H9 (cell line): ENCODE data around the gene ASCC2. TPM values are rescaled to one million over a fixed set of nuclear protein-coding genes. Genes with fewer than 3 reads are reported as not detected.

Experiments
- DNase-seq: peaks from one replicate; pipeline ENCODE4 v3.0.0-alpha.2; 2017
- H2AFZ ChIP-seq: one replicate; pipeline ENCODE4 v1.6.1; 2013; ENCODE audit warnings: mild to moderate bottlenecking, low read length, control low read depth, moderate library complexity
- H2AK5ac ChIP-seq: 2 replicates; pipeline ENCODE4 v1.6.1; 2013; ENCODE audit warnings: low read length, control low read depth, mixed read lengths; ENCODE audit not compliant: insufficient read length
- H2BK120ac ChIP-seq: one replicate; pipeline ENCODE4 v1.6.1; 2013; ENCODE audit warnings: low read depth, mild to moderate bottlenecking, low read length, control low read depth, inconsistent platforms; ENCODE audit not compliant: poor library complexity, severe bottlenecking
- H2BK12ac ChIP-seq: 2 replicates; pipeline ENCODE4 v1.6.1; 2013; ENCODE audit warnings: low read length, control low read depth, mixed read lengths, low read depth; ENCODE audit not compliant: insufficient read length
- H2BK15ac ChIP-seq: 2 replicates; pipeline ENCODE4 v1.6.1; 2013; ENCODE audit warnings: low read depth, low read length, control low read depth
- H2BK20ac ChIP-seq: one replicate; pipeline ENCODE4 v1.6.1; 2013; ENCODE audit warnings: low read depth, mild to moderate bottlenecking, low read length, control low read depth, inconsistent platforms; ENCODE audit not compliant: poor library complexity, severe bottlenecking
- H2BK5ac ChIP-seq: 2 replicates; pipeline ENCODE4 v1.6.1; 2013; ENCODE audit warnings: low read length, control low read depth, mixed read lengths; ENCODE audit not compliant: insufficient read length
- H3K14ac ChIP-seq: 2 replicates; pipeline ENCODE4 v1.6.1; 2013; ENCODE audit warnings: low read length, control low read depth; ENCODE audit not compliant: insufficient read depth
- H3K18ac ChIP-seq: 2 replicates; pipeline ENCODE4 v1.6.1; 2013; ENCODE audit warnings: low read depth, mild to moderate bottlenecking, mixed read lengths, low read length, control low read depth; ENCODE audit not compliant: insufficient read length
- H3K23ac ChIP-seq: 2 replicates; pipeline ENCODE4 v1.6.1; 2013; ENCODE audit warnings: low read length, control low read depth, mixed read lengths, low read depth; ENCODE audit not compliant: insufficient read length
- H3K23me2 ChIP-seq: 2 replicates; pipeline ENCODE4 v1.6.1; 2013; ENCODE audit warnings: low read depth, mild to moderate bottlenecking, mixed read lengths, low read length, control low read depth; ENCODE audit not compliant: insufficient read length, poor library complexity, severe bottlenecking
- H3K27ac ChIP-seq: 2 replicates; pipeline ENCODE4 v1.5.1; 2013; ENCODE audit warnings: low read length, control low read depth, mixed read lengths, low read depth; ENCODE audit not compliant: insufficient read length
- H3K27me3 ChIP-seq: 2 replicates; pipeline ENCODE4 v1.6.1; 2013; ENCODE audit warnings: low read length, control low read depth, inconsistent platforms; ENCODE audit not compliant: insufficient read depth
- H3K4ac ChIP-seq: 2 replicates; pipeline ENCODE4 v1.6.1; 2013; ENCODE audit warnings: low read depth, mild to moderate bottlenecking, control low read depth, inconsistent platforms, low read length, moderate library complexity
- H3K4me1 ChIP-seq: 2 replicates; pipeline ENCODE4 v1.6.1; 2013; ENCODE audit warnings: low read length, control low read depth, inconsistent platforms; ENCODE audit not compliant: insufficient read depth
- H3K4me2 ChIP-seq: 2 replicates; pipeline ENCODE4 v1.6.1; 2013; ENCODE audit warnings: low read length, control low read depth, mixed read lengths; ENCODE audit not compliant: insufficient read length, insufficient read depth
- H3K56ac ChIP-seq: 2 replicates; pipeline ENCODE4 v1.6.1; 2013; ENCODE audit warnings: low read depth, mild to moderate bottlenecking, mixed read lengths, low read length, control low read depth; ENCODE audit not compliant: insufficient read length
- H3K79me1 ChIP-seq: 2 replicates; pipeline ENCODE4 v1.6.1; 2013; ENCODE audit warnings: low read depth, mild to moderate bottlenecking, moderate library complexity, low read length, control low read depth, inconsistent platforms; ENCODE audit not compliant: insufficient read depth, poor library complexity, severe bottlenecking
- H3K79me2 ChIP-seq: 2 replicates; pipeline ENCODE4 v1.6.1; 2013; ENCODE audit warnings: low read length, control low read depth, inconsistent platforms; ENCODE audit not compliant: insufficient read depth
- H3K9ac ChIP-seq: 2 replicates; pipeline ENCODE4 v1.6.1; 2013; ENCODE audit warnings: low read length, control low read depth, mixed read lengths; ENCODE audit not compliant: insufficient read length; ENCODE audit errors: extremely low read depth
- H3K9me3 ChIP-seq: one replicate; pipeline ENCODE4 v1.6.1; 2013; ENCODE audit warnings: low read depth, low read length, inconsistent platforms; ENCODE audit not compliant: control insufficient read depth
- H3T11ph ChIP-seq: one replicate; pipeline ENCODE4 v1.6.1; 2013; ENCODE audit warnings: mild to moderate bottlenecking, low read length, control low read depth, inconsistent platforms
- H4K20me1 ChIP-seq: one replicate; pipeline ENCODE4 v1.6.1; 2013; ENCODE audit not compliant: control insufficient read depth, insufficient read length, insufficient read depth
- H4K5ac ChIP-seq: 2 replicates; pipeline ENCODE4 v1.6.1; 2013; ENCODE audit warnings: low read depth, mild to moderate bottlenecking, mixed read lengths, low read length, control low read depth; ENCODE audit not compliant: insufficient read length
- H4K8ac ChIP-seq: replicated peaks from 2 replicates; pipeline ENCODE4 v1.6.1; 2013; ENCODE audit warnings: low read length, control low read depth, mixed read lengths, low read depth; ENCODE audit not compliant: insufficient read length
- H4K91ac ChIP-seq: 2 replicates; pipeline ENCODE4 v1.6.1; 2013; ENCODE audit warnings: low read depth, mild to moderate bottlenecking, moderate library complexity, mixed read lengths, low read length, control low read depth; ENCODE audit not compliant: insufficient read length
- H3K27ac Mint-ChIP-seq, 3 experiments: 2 replicates in 2 of 3; 3 replicates in 1 of 3; pipeline ENCODE4 v1.8.0; 2020 to 2021; ENCODE audit warnings: mixed read lengths in 3 of 3, mild to moderate bottlenecking in 1 of 3, moderate library complexity in 1 of 3
- H3K27me3 Mint-ChIP-seq: 2 replicates; pipeline ENCODE4 v1.8.0; 2021; ENCODE audit warnings: low read depth, mild to moderate bottlenecking, moderate library complexity, mixed read lengths
- H3K36me3 Mint-ChIP-seq, 3 experiments: 2 replicates in 2 of 3; 3 replicates in 1 of 3; pipeline ENCODE4 v1.8.0; 2020 to 2021; ENCODE audit warnings: low read depth in 3 of 3, mixed read lengths in 3 of 3; ENCODE audit not compliant: insufficient read depth in 1 of 3
- H3K4me1 Mint-ChIP-seq, 2 experiments: 2 replicates each; pipeline ENCODE4 v1.8.0; 2020; ENCODE audit warnings: mixed read lengths in 2 of 2
- H3K4me3 Mint-ChIP-seq, 2 experiments: 2 replicates in 1 of 2; 3 replicates in 1 of 2; pipeline ENCODE4 v1.8.0; 2020 to 2021; ENCODE audit warnings: mild to moderate bottlenecking in 2 of 2, mixed read lengths in 2 of 2, moderate library complexity in 1 of 2
- H3K9me3 Mint-ChIP-seq, 2 experiments: 2 replicates in 1 of 2; 3 replicates in 1 of 2; pipeline ENCODE4 v1.8.0; 2020; ENCODE audit warnings: mild to moderate bottlenecking in 2 of 2, mixed read lengths in 2 of 2, moderate library complexity in 1 of 2
- CTCF ChIP-seq: fragments of 200-600 bp; sonication (generic); conservative IDR thresholded peaks from 3 replicates; pipeline ENCODE4 v1.8.0; 2021; ENCODE audit warnings: antibody characterized with exemption, mild to moderate bottlenecking
- WGBS: extraction: QIAGEN DNeasy Blood & Tissue Kit; methylation state at CpG from one replicate; pipeline ENCODE4 v1.1.7; 2013; ENCODE audit warnings: missing lambda C conversion rate, low lambda C conversion rate, mixed read lengths; ENCODE audit not compliant: insufficient read length; ENCODE audit errors: extremely low coverage; 5-methylcytosine and 5-hydroxymethylcytosine counted together
- total RNA-seq: library from RNA; stranded (reverse); gene quantifications from 2 replicates; pipeline ENCODE4 v1.2.1, GENCODE V29; 2021

The ASCC2 gene
- total RNA-seq, 1 experiment from 2014 or later: 48.2 TPM

GRCh38 chr22:29768052-29768693, 69.9 kb downstream of the ASCC2 start:
- no peak overlapping the region for H3K27ac ChIP-seq
- peak overlapping the region; percentile 100 for H3K4me3 Mint-ChIP-seq

More at GRCh38 chr22:29768052-29768693, 69.9 kb downstream of the ASCC2 start:
- peaks cover 2% of the 10 kb centered on the region; the same call in 1 of the 2 replicates for H3K4me1 ChIP-seq
- no peak overlapping the region for H4K5ac ChIP-seq
- H2AK5ac ChIP-seq: no peak overlapping the region
- H3T11ph ChIP-seq: no peak overlapping the region
- no peak overlapping the region for H3K4ac ChIP-seq
- H4K20me1 ChIP-seq: no peaks in the 10 kb centered on the region
- no peaks in the 10 kb centered on the region for H3K27me3 ChIP-seq
- H2AFZ ChIP-seq: no peak overlapping the region
- Mint-ChIP-seq H3K4me1 (peaks cover 15 to 17% of the 10 kb centered on the region in 2 experiments), H3K27me3 (peaks cover 5% of the 10 kb centered on the region; the same call in 1 of the 2 replicates), H3K36me3 (peaks cover 12 to 29% (median 24%) of the 10 kb centered on the region in 3 experiments; a peak in 6 of 7 replicates), H3K27ac (peak overlapping the region; percentile 40 to 100 (median 99); a peak in 2 of 7 replicates), H3K9me3 (no peaks in the 10 kb centered on the region)
- H2BK15ac ChIP-seq: no peak overlapping the region
- H3K23ac ChIP-seq: no peak overlapping the region
- H3K79me1 ChIP-seq: no peaks in the 10 kb centered on the region
- H4K91ac ChIP-seq: no peak overlapping the region
- H3K79me2 ChIP-seq: peaks cover 7% of the 10 kb centered on the region; the same call in 1 of the 2 replicates
- no peak overlapping the region for H3K18ac ChIP-seq
- TF ChIP-seq CTCF: no peak
- WGBS: no CpG with 5 or more reads among the region's 6 CpGs
- H4K8ac ChIP-seq: no peak overlapping the region
- H2BK20ac ChIP-seq: no peak overlapping the region
- no peak overlapping the region for H2BK120ac ChIP-seq
- no peak overlapping the region for H2BK12ac ChIP-seq
- H3K14ac ChIP-seq: no peak overlapping the region
- H3K9me3 ChIP-seq: no peaks in the 10 kb centered on the region
- DNase-seq: no peak
- peaks cover 13% of the 10 kb centered on the region for H3K23me2 ChIP-seq
- peak overlapping the region; percentile 100 for H3K9ac ChIP-seq
- no peak overlapping the region for H2BK5ac ChIP-seq
- no peak overlapping the region for H3K56ac ChIP-seq
- peak overlapping the region; percentile 90 for H3K4me2 ChIP-seq
